ENCODE measurements around the gene EPS8L3.
"Not testable (repeated sequence)": the region's sequence is repeated elsewhere in the genome, so short reads cannot be mapped to it uniquely, and the experiment has no call there.

Gene EPS8L3

GRCh38 chr1:109732390-109732881, 31.3 kb downstream of the EPS8L3 start:
- DNase-seq = no peak

- DNase-seq = no peak
Observed at GRCh38 chr1:109730666-109731065, 33.1 kb downstream of the EPS8L3 start.

GRCh38 chr1:109728870-109729269, 34.9 kb downstream of the EPS8L3 start:
- no peak for DNase-seq

GRCh38 chr1:109726728-109727373, 36.9 kb downstream of the EPS8L3 start:
- DNase-seq = no peak

- no peak for DNase-seq
Observed at GRCh38 chr1:109726007-109726406, 37.7 kb downstream of the EPS8L3 start.

GRCh38 chr1:109725510-109725909, 38.2 kb downstream of the EPS8L3 start:
- no peak for DNase-seq

GRCh38 chr1:109724933-109725332, 38.8 kb downstream of the EPS8L3 start:
- no peak for DNase-seq

- DNase-seq = no peak
Observed at GRCh38 chr1:109722908-109723691, 40.6 kb downstream of the EPS8L3 start.

- DNase-seq = no peak
Observed at GRCh38 chr1:109721971-109722370, 41.8 kb downstream of the EPS8L3 start.

- no peak for DNase-seq
Observed at GRCh38 chr1:109721042-109721441, 42.7 kb downstream of the EPS8L3 start.

- peak in 1 of 5 experiments; percentile 13 for DNase-seq
Observed at GRCh38 chr1:109719337-109719837, 44.3 kb downstream of the EPS8L3 start.

- no peak for DNase-seq
Observed at GRCh38 chr1:109718495-109718894, 45.2 kb downstream of the EPS8L3 start.

GRCh38 chr1:109717729-109718128, 46.0 kb downstream of the EPS8L3 start:
- DNase-seq = no peak

GRCh38 chr1:109716570-109717090, 47.1 kb downstream of the EPS8L3 start:
- no peak for DNase-seq

- DNase-seq = no peak
Observed at GRCh38 chr1:109716121-109716520, 47.6 kb downstream of the EPS8L3 start.

GRCh38 chr1:109714661-109715372, 48.9 kb downstream of the EPS8L3 start:
- no peak for DNase-seq

- no peak for DNase-seq
Observed at GRCh38 chr1:109713636-109714035, 50.1 kb downstream of the EPS8L3 start.

- no peak for DNase-seq
Observed at GRCh38 chr1:109712321-109712864, 51.3 kb downstream of the EPS8L3 start.

- not testable (repeated sequence) for DNase-seq
Observed at GRCh38 chr1:109711593-109712320, 52.0 kb downstream of the EPS8L3 start, which contains the start of gene GSTM5. Gene GSTM5 (plus strand): TSS chr1:109712251. CDS start chr1:109712313, 62 bp downstream.

- not testable (repeated sequence) for DNase-seq
Observed at GRCh38 chr1:109709822-109710221, 53.9 kb downstream of the EPS8L3 start.

- DNase-seq = not testable (repeated sequence)
Observed at GRCh38 chr1:109708949-109709348, 54.8 kb downstream of the EPS8L3 start.

GRCh38 chr1:109705411-109705810, 58.3 kb downstream of the EPS8L3 start:
- DNase-seq = no peak
